CD4-positive, alpha-beta T cell treated with Interleukin-15 for 1 hour (primary cell): ENCODE data around the gene LRP5.
"Not testable (repeated sequence)": the region's sequence is repeated elsewhere in the genome, so short reads cannot be mapped to it uniquely, and the experiment has no call there.

ENCODE experiments used
- DNase-seq: peaks from one replicate; pipeline ENCODE4 v3.0.0-alpha.2; 2020

The LRP5 gene

DNA sequence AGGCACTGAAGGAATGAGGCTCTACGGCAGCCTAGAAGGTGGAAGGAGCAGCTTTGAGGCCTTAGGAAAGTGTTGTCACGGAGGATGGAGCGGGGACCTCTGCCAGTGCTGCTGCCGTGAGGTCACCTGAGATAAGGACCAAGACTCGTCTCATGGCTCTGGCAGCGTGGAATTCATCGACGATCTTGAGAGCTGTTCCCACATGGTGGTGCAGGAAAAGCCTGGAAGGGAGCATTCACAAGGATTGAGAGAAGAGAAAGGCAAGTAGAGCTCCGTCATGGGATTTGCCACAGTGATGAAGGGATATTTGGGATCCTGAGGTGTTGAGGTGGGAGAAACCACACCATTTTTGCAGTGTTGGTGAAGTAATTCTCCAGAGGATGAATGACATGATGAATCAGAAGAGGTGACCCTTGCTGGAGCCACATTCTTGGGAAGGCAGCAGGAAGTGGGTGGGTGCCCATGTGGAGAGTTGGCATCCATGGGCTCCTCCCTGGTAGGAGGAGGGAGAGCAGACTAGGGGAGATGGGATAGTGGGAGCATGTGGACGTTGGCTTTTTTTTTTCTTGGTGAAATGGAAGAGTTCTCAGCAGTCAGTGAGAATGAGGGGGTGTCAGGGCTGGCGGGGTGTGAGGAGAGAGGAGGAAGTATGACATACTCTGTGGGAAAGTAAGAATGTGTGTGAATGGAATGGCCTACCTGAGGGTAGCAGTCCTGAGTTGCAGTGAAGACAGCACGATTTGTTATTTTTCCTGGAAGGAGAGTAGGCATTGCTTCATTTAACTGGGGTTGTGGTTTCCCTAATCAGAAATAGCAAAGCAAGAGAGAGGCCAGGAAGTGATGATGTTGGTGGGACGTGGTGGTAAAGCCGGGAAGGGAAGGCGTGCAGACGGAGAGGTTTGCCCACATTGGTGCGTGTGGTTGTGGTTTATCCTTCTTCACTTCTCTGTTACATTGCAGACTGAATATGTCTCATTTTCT, 159.3 kb downstream of the LRP5 start:
- DNase-seq: peak; percentile 52

DNA sequence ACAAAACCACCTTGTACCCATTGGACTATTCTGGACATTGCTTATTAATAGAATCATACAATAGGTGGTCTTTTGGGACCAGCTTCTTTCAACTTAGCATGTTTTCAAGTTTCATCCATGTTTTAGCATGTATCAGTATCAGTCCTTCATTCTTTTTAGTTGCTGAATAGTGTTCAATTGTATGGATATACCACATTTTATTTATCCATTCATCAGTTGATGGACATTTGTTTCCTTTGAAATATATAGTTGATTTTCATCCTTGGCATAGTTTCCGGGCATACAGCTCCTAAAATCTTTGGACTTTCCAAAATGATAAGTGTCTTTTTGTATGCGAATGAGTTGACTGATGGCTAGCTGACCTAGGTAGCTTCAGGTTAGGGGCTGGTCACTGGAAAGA, 160.4 kb downstream of the LRP5 start:
- no peak for DNase-seq

DNA sequence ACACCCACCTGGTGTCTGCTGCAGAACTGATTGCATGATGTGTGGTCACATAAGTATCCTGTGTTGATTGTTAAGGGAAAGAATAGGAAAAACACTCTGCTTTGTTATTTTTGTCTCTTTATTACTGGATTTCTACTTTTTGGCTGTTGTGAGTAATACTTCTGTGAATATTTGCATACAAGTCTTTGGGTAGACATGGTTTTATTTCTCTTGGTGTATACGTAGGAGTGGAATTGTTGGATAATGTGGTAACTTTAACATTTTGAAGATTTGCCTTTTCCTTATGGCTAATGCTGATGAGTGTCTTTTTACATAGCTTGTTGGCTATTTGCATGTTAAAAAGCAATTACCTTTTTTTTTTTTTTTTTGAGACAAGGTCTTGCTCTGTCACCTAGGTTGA, 161.3 kb downstream of the LRP5 start:
- DNase-seq: no peak

DNA sequence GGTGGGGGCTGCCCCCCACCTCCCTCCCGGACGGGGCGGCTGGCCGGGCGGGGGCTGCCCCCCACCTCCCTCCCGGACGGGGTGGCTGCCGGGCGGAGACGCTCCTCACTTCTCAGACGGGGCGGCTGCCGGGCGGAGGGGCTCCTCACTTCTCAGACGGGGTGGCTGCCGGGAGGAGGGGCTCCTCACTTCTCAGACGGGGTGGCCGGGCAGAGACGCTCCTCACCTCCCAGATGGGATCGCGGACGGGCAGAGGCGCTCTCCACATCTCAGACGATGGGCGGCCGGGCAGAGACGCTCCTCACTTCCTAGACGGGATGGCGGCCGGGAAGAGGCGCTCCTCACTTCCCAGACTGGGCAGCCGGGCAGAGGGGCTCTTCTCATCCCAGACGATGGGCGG, 163.2 kb downstream of the LRP5 start:
- DNase-seq: not testable (repeated sequence)

DNA sequence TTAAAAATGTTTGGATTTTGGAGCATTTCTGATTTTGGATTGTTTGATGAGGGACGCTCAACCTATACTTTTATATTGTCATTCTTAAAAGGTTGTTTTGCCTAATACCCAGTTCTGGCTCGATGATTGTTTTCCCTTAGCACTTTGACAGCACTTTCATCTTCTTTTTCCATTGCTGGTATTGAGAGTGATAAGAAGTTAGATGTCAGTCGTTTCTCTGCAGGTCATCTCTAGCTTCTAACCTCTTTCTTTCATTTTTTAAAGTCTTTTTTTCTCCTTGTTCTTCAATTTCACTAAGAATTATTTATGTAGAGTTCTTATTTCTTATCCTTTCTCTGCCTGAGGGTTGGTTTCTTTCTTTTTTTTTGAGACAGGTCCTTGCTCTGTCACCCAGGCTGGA, 167.0 kb downstream of the LRP5 start:
- DNase-seq: no peak

DNA sequence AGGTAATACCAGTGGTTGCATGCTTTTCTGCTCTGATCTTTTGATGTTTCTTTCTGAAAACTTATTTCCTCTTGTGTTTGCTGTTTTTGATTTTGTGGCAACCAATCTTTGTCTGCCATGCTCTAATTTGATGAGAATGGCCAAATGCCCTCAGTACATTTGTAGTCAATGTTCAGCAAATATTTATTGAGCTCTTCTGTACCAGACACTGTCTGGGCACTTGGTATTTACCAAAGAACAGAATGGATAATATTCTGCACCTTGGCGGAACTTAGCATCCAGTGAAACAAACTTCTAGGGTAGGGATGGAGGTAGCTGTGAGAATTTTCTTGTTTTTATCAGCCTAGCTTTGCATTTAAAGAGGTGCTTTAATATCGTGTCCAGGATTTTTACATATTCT, 167.8 kb downstream of the LRP5 start:
- DNase-seq: no peak

DNA sequence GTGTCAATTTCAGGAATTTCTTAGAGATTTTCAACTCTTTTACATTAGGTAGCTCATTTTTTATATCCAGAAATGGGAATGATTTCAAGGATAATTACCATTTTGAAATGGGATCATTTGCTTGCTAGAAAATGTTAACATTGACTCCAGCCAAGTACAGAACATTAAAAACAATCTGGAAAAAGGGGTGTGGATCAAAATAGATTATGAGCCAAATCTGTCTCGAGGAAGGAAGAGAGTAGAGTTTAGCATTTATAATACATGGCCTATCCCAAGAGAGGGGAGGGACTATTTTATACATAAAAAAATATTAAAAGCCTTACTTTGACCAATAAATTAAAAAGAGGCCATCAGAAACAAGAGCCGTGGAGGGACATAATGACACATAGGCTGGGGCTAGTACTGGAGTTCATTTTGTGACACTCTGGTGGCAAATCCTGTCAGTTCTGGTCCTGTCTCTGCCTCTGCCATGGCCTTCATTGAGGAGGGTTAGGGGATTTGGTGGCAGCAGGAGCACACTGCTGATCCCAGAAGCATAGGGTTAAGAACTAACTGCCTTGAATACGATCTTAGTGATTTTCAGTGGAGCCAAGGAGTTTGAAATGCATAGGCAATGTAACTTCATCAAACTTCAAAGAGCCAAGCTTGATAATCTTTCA, 168.6 kb downstream of the LRP5 start:
- no peak for DNase-seq

DNA sequence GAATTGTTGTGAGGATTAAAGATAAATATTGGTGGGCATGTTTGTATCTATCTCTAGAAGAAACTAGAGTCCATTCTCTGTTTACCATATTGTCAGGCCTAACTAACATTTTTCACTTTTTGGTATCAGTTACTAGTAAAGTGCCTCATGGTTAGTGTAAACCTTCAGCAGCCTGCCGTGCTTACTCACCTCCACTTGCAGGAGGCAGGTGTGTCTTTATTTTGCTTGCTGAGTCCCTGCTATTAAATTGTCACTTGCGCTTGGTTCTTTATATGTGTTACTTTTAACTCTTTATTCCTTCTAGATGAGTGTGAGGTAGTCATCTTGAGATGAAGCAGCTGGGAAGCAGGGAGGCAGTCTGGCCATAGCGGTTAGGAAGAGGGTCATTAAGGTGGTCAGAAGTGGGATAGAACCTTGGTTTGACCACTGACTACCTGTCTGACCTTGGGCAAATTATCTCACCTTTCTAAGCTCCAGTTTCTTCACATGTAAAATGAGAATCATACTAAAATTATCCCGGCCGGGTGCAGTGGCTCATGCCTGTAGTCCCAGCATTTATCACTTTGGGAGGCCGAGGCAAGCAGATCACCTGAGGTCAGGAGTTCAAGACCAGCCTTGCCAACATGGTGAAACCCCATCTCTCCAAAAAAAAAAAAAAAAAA, 169.3 kb downstream of the LRP5 start:
- DNase-seq: no peak

DNA sequence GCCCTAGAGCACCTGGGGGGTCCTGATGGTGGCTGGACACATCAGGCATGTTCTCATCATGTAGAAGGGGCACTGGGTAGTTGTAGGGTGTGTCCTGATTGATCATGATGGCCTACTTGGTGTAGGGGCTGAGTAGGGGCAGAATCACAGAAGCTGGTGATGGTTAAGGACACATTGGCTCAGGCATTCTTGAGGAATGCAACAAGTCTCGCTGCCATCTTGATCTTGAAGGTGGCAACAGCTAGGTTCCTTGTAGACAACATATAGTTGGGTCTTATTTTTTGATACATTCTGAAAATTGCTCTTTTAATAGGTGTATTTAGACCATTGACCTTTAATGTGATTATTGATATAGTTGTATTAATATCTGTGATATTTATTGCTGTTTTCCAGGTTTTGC, 176.2 kb downstream of the LRP5 start:
- no peak for DNase-seq

DNA sequence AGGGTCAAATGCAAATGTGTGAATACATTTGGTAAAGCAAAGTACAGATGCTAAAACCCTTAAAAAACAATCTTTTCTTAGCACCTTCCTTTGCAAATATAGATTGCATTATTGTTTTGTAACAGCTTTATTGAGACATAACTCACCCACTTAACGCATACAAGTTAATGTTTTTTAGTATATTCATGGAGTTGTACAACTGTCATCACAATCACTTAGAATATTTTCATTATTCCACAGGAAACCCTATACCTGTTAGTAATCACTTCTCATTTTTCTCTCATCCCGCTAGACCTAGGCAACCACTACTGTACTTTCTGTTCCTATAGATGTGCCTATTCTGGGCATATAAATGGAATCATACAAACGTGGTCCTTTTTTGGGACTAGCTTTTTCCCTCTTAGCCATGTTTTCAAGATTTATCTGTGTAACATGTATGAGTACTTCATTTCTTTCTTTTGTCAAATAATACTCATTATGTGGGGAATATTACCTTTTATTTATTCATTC, 182.9 kb downstream of the LRP5 start:
- DNase-seq: no peak

DNA sequence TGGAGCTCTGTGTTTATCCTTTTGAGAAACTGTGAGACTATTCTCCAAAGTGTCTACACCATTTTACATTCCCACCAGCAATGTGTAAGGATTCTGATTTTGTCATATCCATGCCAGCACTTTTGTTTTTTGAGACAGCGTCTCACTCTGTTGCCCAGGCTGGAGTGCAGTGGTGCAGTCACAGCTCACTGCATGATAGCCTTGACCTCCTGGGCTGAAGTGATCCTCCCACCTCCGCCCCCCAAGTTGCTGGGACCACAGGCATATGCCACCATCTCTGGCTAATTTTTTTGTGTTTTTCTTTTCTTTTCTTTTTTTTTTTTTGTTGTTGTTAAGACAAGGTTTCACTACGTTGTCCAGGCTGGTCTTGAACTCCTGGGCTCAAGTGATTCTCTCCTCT, 183.5 kb downstream of the LRP5 start:
- no peak for DNase-seq

DNA sequence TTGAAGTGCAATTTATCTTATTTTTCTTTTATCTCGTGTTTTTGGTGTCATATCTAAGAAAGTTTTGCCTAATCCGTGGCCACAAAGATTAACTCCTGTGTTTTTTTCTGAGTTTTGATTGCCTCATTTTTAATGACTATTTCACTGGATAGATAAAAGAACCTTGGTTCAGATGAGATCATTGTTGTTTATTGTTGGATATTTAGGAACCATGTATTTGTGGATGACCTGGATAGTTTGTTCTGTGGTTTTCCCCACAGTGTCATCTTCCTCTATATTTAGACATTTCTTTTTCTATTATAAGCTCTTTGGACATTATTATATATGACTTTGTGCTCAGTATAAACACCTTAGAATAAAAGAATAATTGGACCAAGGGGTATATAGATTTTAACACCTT, 185.4 kb downstream of the LRP5 start:
- DNase-seq: no peak

DNA sequence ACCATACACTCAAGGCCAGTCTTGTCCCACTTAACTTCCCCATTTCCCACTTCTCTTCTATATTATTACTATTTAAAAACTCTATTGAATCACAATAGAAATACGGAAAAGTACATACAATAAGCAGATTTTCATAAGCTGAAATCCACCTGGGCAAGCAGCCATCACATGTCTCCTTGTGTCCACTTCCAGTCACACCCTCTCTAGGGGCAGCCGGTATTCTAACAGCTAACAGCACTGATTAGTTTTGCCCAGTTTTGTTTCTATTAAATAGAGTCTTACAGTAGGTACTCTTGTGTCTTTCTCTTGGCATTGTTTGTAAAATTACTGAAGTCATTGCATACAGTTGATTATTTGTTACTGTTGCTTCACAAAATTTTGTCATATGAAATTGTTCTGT, 185.9 kb downstream of the LRP5 start:
- no peak for DNase-seq
